Measurements from ENCODE around the gene KIAA1958.

DNA sequence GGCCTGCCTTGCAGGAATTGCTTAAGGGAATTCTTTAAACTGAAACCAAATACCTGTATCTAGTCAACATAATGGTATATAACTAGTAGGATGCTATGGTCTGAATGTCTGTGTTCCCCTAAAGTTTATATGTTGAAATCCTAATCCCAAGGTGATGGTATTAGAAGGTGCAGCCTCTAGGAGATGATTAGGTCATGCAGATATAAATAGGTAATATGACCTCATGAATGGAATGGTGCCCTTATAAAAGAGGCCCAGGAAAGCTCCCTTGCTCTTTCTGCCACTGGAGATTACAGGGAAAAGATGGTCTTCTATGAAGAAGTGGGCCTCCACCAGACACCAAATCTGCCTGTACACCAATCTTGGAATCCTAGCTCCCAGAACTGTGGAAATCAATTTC, 7.4 kb upstream of the KIAA1958 start:
- TF ChIP-seq POLR2AphosphoS5 (IDR thresholded peaks at IDR 0.05) (no peak), POLR2A (IDR thresholded peaks at IDR 0.05) (no peak)
- TF ChIP-seq, protein P1, sequence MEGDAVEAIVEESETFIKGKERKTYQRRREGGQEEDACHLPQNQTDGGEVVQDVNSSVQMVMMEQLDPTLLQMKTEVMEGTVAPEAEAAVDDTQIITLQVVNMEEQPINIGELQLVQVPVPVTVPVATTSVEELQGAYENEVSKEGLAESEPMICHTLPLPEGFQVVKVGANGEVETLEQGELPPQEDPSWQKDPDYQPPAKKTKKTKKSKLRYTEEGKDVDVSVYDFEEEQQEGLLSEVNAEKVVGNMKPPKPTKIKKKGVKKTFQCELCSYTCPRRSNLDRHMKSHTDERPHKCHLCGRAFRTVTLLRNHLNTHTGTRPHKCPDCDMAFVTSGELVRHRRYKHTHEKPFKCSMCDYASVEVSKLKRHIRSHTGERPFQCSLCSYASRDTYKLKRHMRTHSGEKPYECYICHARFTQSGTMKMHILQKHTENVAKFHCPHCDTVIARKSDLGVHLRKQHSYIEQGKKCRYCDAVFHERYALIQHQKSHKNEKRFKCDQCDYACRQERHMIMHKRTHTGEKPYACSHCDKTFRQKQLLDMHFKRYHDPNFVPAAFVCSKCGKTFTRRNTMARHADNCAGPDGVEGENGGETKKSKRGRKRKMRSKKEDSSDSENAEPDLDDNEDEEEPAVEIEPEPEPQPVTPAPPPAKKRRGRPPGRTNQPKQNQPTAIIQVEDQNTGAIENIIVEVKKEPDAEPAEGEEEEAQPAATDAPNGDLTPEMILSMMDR (IDR thresholded peaks at IDR 0.05) = no peak

All from breast epithelium (tissue), 3 donors.